Stimulated activated CD4-positive, alpha-beta T cell treated with anti-CD3 and anti-CD28 coated beads, TNF-alpha, amount 100 ng/mL, for 1 hour (primary cell): Measurements from ENCODE around the gene VPS33A.
"Not testable (repeated sequence)": the region's sequence is repeated elsewhere in the genome, so short reads cannot be mapped to it uniquely, and the experiment has no call there.

ENCODE experiments used
- DNase-seq, 3 donors: peaks; one replicate each; pipeline ENCODE4 v3.0.0-alpha.2; 2020; ENCODE audit warnings: low read depth in 3 of 3, low spot score in 1 of 3

The VPS33A gene

GRCh38 chr12:122266230-122266901, at the start of gene VPS33A:
VPS33A (minus strand) TSS chr12:122266494; CDS start chr12:122266408, 86 bp downstream.
- peak; percentile 78 to 87 (median 82) for DNase-seq

- DNase-seq: no peak
Observed at GRCh38 chr12:122312926-122313325, 46.6 kb upstream of the VPS33A start.

DNA sequence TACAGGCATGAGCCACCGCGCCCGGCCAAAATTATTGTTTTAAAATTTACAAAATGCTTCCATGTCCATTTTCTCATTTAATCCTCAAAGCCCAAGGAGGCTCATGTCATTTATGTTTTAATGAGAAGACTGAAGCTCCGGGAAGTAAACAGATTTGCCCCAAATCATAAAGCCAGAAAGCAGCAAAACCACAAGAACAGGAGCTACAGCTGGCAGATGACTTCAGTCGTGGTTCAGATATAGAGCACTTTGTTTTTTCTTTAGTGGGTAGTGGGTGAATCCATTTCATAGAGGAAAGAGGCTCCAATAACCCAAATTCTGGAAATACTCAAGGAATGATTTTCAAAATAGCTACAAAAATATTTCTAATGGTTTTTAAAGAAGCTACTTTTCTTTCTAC, 45.4 kb upstream of the VPS33A start:
- DNase-seq: no peak

GRCh38 chr12:122310626-122311333, 44.5 kb upstream of the VPS33A start:
- DNase-seq: no peak

DNA sequence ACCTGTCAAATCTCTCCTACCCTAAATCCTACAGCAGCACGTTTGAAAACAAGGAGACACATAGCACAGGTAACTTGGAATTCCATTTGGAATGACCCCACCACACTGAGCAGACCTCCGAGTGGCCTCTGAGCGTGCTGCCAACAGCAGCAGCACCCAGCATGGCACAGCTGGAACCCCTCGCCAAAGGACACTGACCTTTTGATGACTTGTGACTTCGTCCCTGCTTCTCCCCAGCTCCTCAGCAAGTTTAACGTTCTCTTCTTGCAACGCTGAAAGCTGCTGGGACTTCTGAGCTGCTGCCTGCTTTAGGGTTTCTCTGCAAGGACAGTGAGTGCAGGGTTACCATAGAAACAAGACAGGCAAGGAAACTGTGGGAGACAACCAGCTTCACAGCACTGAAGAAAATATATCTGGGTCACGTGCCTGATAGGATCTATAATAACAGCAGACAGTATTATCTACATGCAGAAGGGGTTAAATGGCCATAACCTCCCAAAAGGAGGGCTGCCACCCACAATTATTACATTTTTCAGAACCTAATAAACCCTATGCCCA, 43.3 kb upstream of the VPS33A start:
- no peak for DNase-seq

DNA sequence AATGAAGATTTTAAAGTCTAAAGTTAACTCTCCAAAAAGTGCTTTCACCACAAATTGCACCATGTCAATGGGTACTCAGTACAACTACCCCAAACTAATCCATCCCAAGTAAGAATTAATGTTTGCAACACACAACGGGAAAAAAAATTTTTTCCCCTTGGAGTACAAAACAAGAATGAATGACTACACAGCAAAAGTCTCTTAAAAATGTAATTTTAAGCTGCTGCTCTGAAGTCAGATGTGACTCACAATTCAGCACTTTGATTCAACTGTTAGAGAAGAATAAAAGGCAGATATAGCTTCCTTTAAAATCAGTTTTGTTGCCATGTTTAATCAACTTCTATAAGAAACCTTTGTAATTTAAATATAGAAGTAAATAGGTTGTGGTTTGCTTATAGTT, 42.5 kb upstream of the VPS33A start:
- no peak for DNase-seq

- no peak for DNase-seq
Observed at GRCh38 chr12:122306407-122306806, 40.1 kb upstream of the VPS33A start.

- no peak for DNase-seq
Observed at GRCh38 chr12:122304924-122305323, 38.6 kb upstream of the VPS33A start.

GRCh38 chr12:122303068-122303467, 36.8 kb upstream of the VPS33A start:
- DNase-seq: no peak

- no peak for DNase-seq
Observed at GRCh38 chr12:122298071-122298748, 31.9 kb upstream of the VPS33A start.

DNA sequence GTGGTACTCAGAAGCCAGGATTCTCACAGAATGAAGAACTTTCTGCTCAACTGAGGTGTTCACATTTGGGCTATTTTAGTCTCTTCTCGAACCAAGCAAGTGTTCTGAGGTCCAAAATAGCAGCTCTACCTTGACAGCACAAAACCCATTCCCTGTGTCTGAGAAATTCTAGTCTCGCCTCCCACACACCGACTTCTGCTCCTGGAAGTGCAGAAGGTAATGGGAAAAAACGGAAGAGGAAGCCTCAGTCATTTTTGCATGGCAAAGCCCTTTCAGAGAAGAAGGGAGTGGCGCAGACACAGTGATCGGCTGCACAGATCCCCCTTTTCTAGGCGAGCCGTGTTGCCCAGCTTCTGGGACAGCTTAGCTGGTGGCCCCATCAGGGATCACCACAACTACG, 31.2 kb upstream of the VPS33A start:
- no peak for DNase-seq

GRCh38 chr12:122295877-122296276, 29.6 kb upstream of the VPS33A start:
- no peak for DNase-seq

GRCh38 chr12:122293081-122293480, 26.8 kb upstream of the VPS33A start:
- no peak for DNase-seq

DNA sequence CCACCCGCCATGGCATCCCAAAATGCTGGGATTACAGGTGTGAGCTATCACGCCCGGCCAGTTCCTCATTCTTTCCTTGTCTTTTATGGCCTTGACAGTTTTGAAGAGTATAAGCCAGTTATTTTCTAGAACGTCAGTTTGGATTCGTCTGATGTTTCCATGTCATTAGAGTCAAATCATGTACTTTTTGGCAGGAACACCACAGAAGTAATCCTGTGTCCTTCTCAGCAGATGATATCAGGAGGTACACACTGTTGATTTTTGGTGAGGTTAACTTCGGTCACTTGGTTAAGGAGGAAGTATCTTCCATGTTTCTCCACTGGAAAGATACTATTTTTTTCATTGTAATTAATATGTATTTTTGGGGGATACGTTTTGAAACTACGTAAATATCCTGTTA, 25.1 kb upstream of the VPS33A start:
- DNase-seq: no peak

DNA sequence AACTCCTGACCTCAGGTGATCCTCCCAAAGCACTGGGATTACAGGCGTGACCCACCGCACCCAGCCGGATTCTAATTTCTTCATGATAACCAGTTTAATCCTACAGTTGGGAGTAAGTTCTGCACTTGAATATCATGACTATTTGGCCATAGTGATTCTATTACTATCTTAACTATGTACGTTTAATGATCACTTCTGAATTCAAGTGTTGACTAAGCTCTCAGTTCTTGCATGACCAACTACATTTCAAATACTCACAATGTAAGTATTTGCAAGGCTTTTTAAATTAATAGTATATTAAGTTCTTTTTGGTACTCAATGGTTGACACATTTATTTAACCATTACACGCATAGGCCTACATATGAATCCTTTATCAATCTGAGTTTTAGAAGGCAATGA, 17.4 kb upstream of the VPS33A start:
- DNase-seq: no peak

DNA sequence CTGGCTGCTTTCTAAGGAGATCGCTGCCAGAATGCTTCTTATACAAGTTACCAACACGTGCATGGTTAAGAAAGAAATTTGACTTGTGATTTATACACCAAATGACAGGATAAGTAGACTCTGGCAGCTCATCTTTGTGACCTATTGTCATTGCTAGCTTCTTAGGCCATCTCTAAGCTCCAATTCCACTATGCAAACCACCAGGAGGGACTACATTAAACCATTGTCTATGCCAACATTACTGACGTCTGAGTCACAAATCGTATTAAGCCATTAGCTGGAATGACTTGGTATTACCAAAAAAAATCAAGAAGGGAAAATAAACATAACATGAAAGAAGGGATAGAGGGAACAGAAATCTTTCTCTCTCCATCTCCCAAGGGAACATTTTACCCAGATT, 15.8 kb upstream of the VPS33A start:
- DNase-seq: no peak

- DNase-seq: no peak
Observed at GRCh38 chr12:122276242-122276641, 9.9 kb upstream of the VPS33A start.

DNA sequence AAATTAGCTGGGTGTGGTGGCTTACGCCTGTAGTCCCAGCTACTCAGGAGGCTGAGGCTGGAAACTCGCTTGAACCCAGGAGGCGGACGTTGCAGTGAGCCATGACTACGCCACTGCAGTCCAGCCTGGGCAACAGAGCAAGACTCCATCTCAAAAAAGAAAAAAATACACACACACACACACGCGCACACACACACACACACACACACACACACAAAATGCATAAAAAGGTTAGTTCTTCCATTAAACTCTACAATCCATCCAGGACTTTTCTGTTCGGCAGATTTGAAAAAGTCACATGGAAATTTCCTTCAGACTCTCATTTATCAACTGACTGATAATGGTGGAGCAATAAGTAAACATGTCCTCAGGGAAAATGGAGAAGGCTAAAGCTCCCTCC, 9.2 kb upstream of the VPS33A start:
- DNase-seq: no peak

- peak in 1 of 3 donors; percentile 27 for DNase-seq
Observed at GRCh38 chr12:122265886-122266229, 436 bp downstream of the VPS33A start.

- DNase-seq: no peak
Observed at GRCh38 chr12:122265476-122265875, 818 bp downstream of the VPS33A start.

DNA sequence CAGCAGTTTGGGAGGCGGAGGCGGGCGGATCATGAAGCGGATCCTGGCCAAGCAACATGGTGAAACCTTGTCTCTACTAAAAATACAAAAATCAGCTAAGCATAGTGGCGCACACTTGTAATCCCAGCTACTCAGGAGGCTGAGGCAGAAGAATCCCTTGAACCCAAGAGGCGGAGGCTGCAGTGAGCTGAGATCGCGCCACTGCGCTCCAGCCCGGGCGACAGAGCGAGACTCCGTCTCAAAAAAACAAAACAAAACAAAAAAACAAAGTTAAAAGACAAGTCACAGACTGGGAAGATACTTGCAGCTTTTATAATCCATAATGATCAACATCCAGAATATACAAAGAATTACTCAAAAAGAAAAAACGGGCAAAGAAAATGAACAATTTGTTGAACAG, 5.6 kb downstream of the VPS33A start:
- not testable (repeated sequence) for DNase-seq

DNA sequence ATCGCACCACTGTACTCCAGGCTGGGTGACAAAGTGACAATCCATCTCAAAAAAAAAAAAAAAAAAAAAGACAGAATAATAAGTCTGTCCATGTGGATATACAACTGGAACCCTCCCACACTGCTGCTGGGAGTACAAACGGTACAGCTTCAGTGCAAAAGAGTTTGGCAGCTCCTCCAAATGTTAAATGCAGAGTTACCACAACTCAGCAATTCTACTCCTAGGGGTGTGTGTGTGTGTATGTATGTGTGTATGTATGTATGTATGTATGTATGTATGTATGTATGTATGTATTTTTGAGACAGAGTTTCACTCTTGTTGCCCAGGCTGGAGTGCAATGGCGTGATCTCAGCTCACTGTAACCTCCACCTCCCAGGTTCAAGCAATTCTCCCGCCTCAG, 7.4 kb downstream of the VPS33A start:
- DNase-seq: not testable (repeated sequence)
